ENCODE measurements around the gene B3GALT4.
A peak's percentile ranks its signal among the peaks of the same experiment; 100 is the strongest.

The B3GALT4 gene

GRCh38 chr6:33243476-33243875 is 33.4 kb upstream of the B3GALT4 start:
- Histone ChIP-seq H3F3A (ENCODE audit: control insufficient read depth, insufficient read depth) (peaks cover 3% of the 10 kb centered on the region; the same call in 1 of the 2 replicates), H3K4me2 (ENCODE audit: low read length) (no peak overlapping the region), H3K9me3 (ENCODE audit: control insufficient read depth, insufficient read depth, low read length) (no peaks in the 10 kb centered on the region), H3K27ac (ENCODE audit: low read depth, low read length) (no peak overlapping the region), H4K20me1 (ENCODE audit: control insufficient read depth, insufficient read depth, low read depth, low read length) (no peaks in the 10 kb centered on the region), H3K4me3 (ENCODE audit: low read length) (no peak overlapping the region), H3K36me3 (ENCODE audit: control insufficient read depth, low read length) (no peaks in the 10 kb centered on the region), H3K9me2 (replicated peaks; ENCODE audit: control insufficient read depth, low read length) (no peaks in the 10 kb centered on the region), H3K4me1 (ENCODE audit: control insufficient read depth, low read length) (peaks cover 7% of the 10 kb centered on the region), H3K27me3 (ENCODE audit: control insufficient read depth, low read length) (peaks cover 24% of the 10 kb centered on the region), H3K79me2 (ENCODE audit: control insufficient read depth, low read length) (no peaks in the 10 kb centered on the region)
- TF ChIP-seq, protein P1, sequence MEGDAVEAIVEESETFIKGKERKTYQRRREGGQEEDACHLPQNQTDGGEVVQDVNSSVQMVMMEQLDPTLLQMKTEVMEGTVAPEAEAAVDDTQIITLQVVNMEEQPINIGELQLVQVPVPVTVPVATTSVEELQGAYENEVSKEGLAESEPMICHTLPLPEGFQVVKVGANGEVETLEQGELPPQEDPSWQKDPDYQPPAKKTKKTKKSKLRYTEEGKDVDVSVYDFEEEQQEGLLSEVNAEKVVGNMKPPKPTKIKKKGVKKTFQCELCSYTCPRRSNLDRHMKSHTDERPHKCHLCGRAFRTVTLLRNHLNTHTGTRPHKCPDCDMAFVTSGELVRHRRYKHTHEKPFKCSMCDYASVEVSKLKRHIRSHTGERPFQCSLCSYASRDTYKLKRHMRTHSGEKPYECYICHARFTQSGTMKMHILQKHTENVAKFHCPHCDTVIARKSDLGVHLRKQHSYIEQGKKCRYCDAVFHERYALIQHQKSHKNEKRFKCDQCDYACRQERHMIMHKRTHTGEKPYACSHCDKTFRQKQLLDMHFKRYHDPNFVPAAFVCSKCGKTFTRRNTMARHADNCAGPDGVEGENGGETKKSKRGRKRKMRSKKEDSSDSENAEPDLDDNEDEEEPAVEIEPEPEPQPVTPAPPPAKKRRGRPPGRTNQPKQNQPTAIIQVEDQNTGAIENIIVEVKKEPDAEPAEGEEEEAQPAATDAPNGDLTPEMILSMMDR (IDR thresholded peaks at IDR 0.05; ENCODE audit: low read depth, low read length, poor library complexity, severe bottlenecking), result no peak
- no peak for TF ChIP-seq EZH2phosphoT487 (IDR thresholded peaks at IDR 0.05; ENCODE audit: borderline replicate concordance, low read length)

GRCh38 chr6:33247977-33248642 is 28.8 kb upstream of the B3GALT4 start:
- peaks cover 4% of the 10 kb centered on the region; the same call in 1 of the 2 replicates for H3K27me3 ChIP-seq (ENCODE audit: control insufficient read depth, low read length)
- no peaks in the 10 kb centered on the region for H3K9me3 ChIP-seq (ENCODE audit: control insufficient read depth, insufficient read depth, low read length)
- H3K36me3 ChIP-seq (ENCODE audit: control insufficient read depth, low read length), result peaks cover 14% of the 10 kb centered on the region
- TF ChIP-seq, protein P1 (IDR thresholded peaks at IDR 0.05; ENCODE audit: low read depth, low read length, poor library complexity, severe bottlenecking), result peak; percentile 89
- no peak for TF ChIP-seq EZH2phosphoT487 (IDR thresholded peaks at IDR 0.05; ENCODE audit: borderline replicate concordance, low read length)
- H3K4me2 ChIP-seq (ENCODE audit: low read length), result peak overlapping the region; percentile 92
- peak overlapping the region; percentile 73 for H3K4me3 ChIP-seq (ENCODE audit: low read length)
- H3K79me2 ChIP-seq (ENCODE audit: control insufficient read depth, low read length), result peaks cover 8% of the 10 kb centered on the region
- peaks cover 23% of the 10 kb centered on the region for H3K4me1 ChIP-seq (ENCODE audit: control insufficient read depth, low read length)
- no peaks in the 10 kb centered on the region for H4K20me1 ChIP-seq (ENCODE audit: control insufficient read depth, insufficient read depth, low read depth, low read length)
- peaks cover 11% of the 10 kb centered on the region for H3F3A ChIP-seq (ENCODE audit: control insufficient read depth, insufficient read depth)
- peak overlapping the region; percentile 63 for H3K27ac ChIP-seq (ENCODE audit: low read depth, low read length)
- H3K9me2 ChIP-seq (replicated peaks; ENCODE audit: control insufficient read depth, low read length), result no peaks in the 10 kb centered on the region

- no peaks in the 10 kb centered on the region for H3K9me2 ChIP-seq (replicated peaks; ENCODE audit: control insufficient read depth, low read length)
Measured at GRCh38 chr6:33248643-33248931, 28.3 kb upstream of the B3GALT4 start.

More at GRCh38 chr6:33248643-33248931, 28.3 kb upstream of the B3GALT4 start:
- peaks cover 14% of the 10 kb centered on the region for H3K36me3 ChIP-seq (ENCODE audit: control insufficient read depth, low read length)
- no peak for TF ChIP-seq EZH2phosphoT487 (IDR thresholded peaks at IDR 0.05; ENCODE audit: borderline replicate concordance, low read length)
- TF ChIP-seq, protein P1 (IDR thresholded peaks at IDR 0.05; ENCODE audit: low read depth, low read length, poor library complexity, severe bottlenecking), result peak; percentile 44
- peak overlapping the region; percentile 63 for H3K27ac ChIP-seq (ENCODE audit: low read depth, low read length)
- H3K4me1 ChIP-seq (ENCODE audit: control insufficient read depth, low read length), result peaks cover 23% of the 10 kb centered on the region
- H3K27me3 ChIP-seq (ENCODE audit: control insufficient read depth, low read length), result no peaks in the 10 kb centered on the region
- H3F3A ChIP-seq (ENCODE audit: control insufficient read depth, insufficient read depth), result peaks cover 8% of the 10 kb centered on the region
- H4K20me1 ChIP-seq (ENCODE audit: control insufficient read depth, insufficient read depth, low read depth, low read length), result no peaks in the 10 kb centered on the region
- H3K4me2 ChIP-seq (ENCODE audit: low read length), result peak overlapping the region; percentile 92
- H3K4me3 ChIP-seq (ENCODE audit: low read length), result peak overlapping the region; percentile 73
- peaks cover 8% of the 10 kb centered on the region for H3K79me2 ChIP-seq (ENCODE audit: control insufficient read depth, low read length)
- no peaks in the 10 kb centered on the region for H3K9me3 ChIP-seq (ENCODE audit: control insufficient read depth, insufficient read depth, low read length)
